SK-N-SH (cell line): ENCODE results near the gene DPEP3.
"Not testable (repeated sequence)": the region's sequence is repeated elsewhere in the genome, so short reads cannot be mapped to it uniquely, and the experiment has no call there.

Experiments
- CHD2 ChIP-seq: fragments of 150-350 bp; IDR thresholded peaks from 2 replicates; pipeline ENCODE4 v1.6.1; 2018; ENCODE audit warnings: low read length; ENCODE audit not compliant: partially characterized antibody
- CTCF ChIP-seq: fragments of 200-600 bp; sonication (generic); IDR thresholded peaks from 2 replicates; pipeline ENCODE4 v1.6.1; 2017; ENCODE audit warnings: antibody characterized with exemption, mild to moderate bottlenecking, moderate library complexity
- EZH2phosphoT487 ChIP-seq: fragments of 200-600 bp; sonication (generic); IDR thresholded peaks from 2 replicates; pipeline ENCODE4 v1.6.1; 2017; ENCODE audit warnings: low read depth, mixed run types, mild to moderate bottlenecking, antibody characterized with exemption, moderate library complexity, borderline replicate concordance
- MEF2A ChIP-seq: IDR thresholded peaks from 2 replicates; pipeline ENCODE4 v1.4.0; 2012; ENCODE audit warnings: low read depth, borderline replicate concordance
- NFIC ChIP-seq: IDR thresholded peaks from 2 replicates; pipeline ENCODE4 v1.4.0; 2012; ENCODE audit warnings: borderline replicate concordance
- POLR2AphosphoS5 ChIP-seq: IDR thresholded peaks from 2 replicates; pipeline ENCODE4 v1.6.1; 2012; ENCODE audit warnings: low read depth, low read length
- RAD21 ChIP-seq: IDR thresholded peaks from 2 replicates; pipeline ENCODE4 v1.6.1; 2012; ENCODE audit warnings: mild to moderate bottlenecking, low read length
- RCOR1 ChIP-seq: fragments of 150-350 bp; IDR thresholded peaks from 2 replicates; pipeline ENCODE4 v1.6.1; 2017; ENCODE audit warnings: antibody characterized with exemption, low read length
- REST ChIP-seq: IDR thresholded peaks from 2 replicates; pipeline ENCODE4 v1.6.1; 2012; ENCODE audit warnings: mild to moderate bottlenecking, low read depth, low read length, moderate library complexity
- SMC3 ChIP-seq: IDR thresholded peaks from 2 replicates; pipeline ENCODE4 v1.6.1; 2012; ENCODE audit warnings: low read depth, low read length, improper control_type of control experiment
- USF1 ChIP-seq: IDR thresholded peaks from 2 replicates; pipeline ENCODE4 v1.4.0; 2012; ENCODE audit warnings: low read depth, borderline replicate concordance
- USF2 ChIP-seq: fragments of 150-350 bp; IDR thresholded peaks from 2 replicates; pipeline ENCODE4 v1.6.1; 2017; ENCODE audit warnings: antibody characterized with exemption, low read length, low read depth, borderline replicate concordance
- YY1 ChIP-seq: IDR thresholded peaks from 2 replicates; pipeline ENCODE4 v1.4.0; 2012; ENCODE audit warnings: low read depth, mild to moderate bottlenecking

- TF ChIP-seq RAD21, CTCF, YY1, RCOR1, EZH2phosphoT487, SMC3, USF1, NFIC, MEF2A, POLR2AphosphoS5, REST, CHD2, USF2: not testable (repeated sequence)
These were observed 18.7 kb upstream of the DPEP3 start, which contains the start of gene DPEP2 for GRCh38 chr16:67998779-67999688.
